Pulmonary artery endothelial cell (primary cell): ENCODE results near the gene C22orf31. TPM values are rescaled to one million over a fixed set of nuclear protein-coding genes. Genes with fewer than 3 reads are reported as not detected.

Experiments used
- DNase-seq: peaks from one replicate; pipeline ENCODE4 v3.0.0-alpha.2; 2011; ENCODE audit warnings: low read depth, low spot score
- total RNA-seq: library from RNA; depleted of rRNA; stranded (reverse); fragments of >200 nt; gene quantifications from 2 replicates; pipeline ENCODE4 v1.2.3, GENCODE V29; 2014

C22orf31 gene
- total RNA-seq, 1 donor from 2014 or later: not detected

GRCh38 chr22:29081517-29082236, 20.0 kb upstream of the C22orf31 start:
- DNase-seq: no peak

- DNase-seq: no peak
Measured at GRCh38 chr22:29080106-29080975, 18.7 kb upstream of the C22orf31 start.

- no peak for DNase-seq
Measured at GRCh38 chr22:29079218-29079901, 17.7 kb upstream of the C22orf31 start.

- no peak for DNase-seq
Measured at GRCh38 chr22:29078869-29079207, 17.2 kb upstream of the C22orf31 start.

- no peak for DNase-seq
Measured at GRCh38 chr22:29078036-29078868, 16.6 kb upstream of the C22orf31 start.

- no peak for DNase-seq
Measured at GRCh38 chr22:29074276-29074772, 12.7 kb upstream of the C22orf31 start.

GRCh38 chr22:29073618-29074275, 12.1 kb upstream of the C22orf31 start:
- no peak for DNase-seq

GRCh38 chr22:29072979-29073617, 11.5 kb upstream of the C22orf31 start, which contains the start of gene KREMEN1:
KREMEN1 (plus strand) TSS chr22:29073035; CDS start chr22:29073131, 96 bp downstream.
- no peak for DNase-seq

- no peak for DNase-seq
Measured at GRCh38 chr22:29072193-29072978, 10.8 kb upstream of the C22orf31 start.

- DNase-seq: no peak
Measured at GRCh38 chr22:29071261-29072045, 9.8 kb upstream of the C22orf31 start.

GRCh38 chr22:29070490-29070889, 8.9 kb upstream of the C22orf31 start:
- no peak for DNase-seq

- no peak for DNase-seq
Measured at GRCh38 chr22:29069463-29069862, 7.8 kb upstream of the C22orf31 start.

GRCh38 chr22:29065468-29066190, 4.0 kb upstream of the C22orf31 start:
- DNase-seq: no peak

- DNase-seq: no peak
Measured at GRCh38 chr22:29062286-29062821, 723 bp upstream of the C22orf31 start.

GRCh38 chr22:29060931-29061330, 700 bp downstream of the C22orf31 start:
- DNase-seq: no peak

- no peak for DNase-seq
Measured at GRCh38 chr22:29060251-29060869, 1.3 kb downstream of the C22orf31 start.

GRCh38 chr22:29056472-29056871, 5.2 kb downstream of the C22orf31 start:
- no peak for DNase-seq
